A549 (cell line): ENCODE results near the gene MRPL55. TPM values are rescaled to one million over a fixed set of nuclear protein-coding genes. Genes with fewer than 3 reads are reported as not detected.

Experiments
- ATAC-seq, 2 experiments: fragments of 200-7000 bp in 1 of 2; fragments of >200 bp in 1 of 2; cut with Nextera tagmentation in 1 of 2; cut with Tn5 transposase in 1 of 2; 3 replicates each; pipeline versions ENCODE4 v1.8.0 to v1.9.1; 2018 to 2020; ENCODE audit warnings: mild to moderate bottlenecking in 1 of 2, moderate library complexity in 1 of 2
- CTCF ChIA-PET: fragments of 300-600 bp; sonication (Branson Sonifier 250); formaldehyde crosslinking; extraction: SDS; loops from one replicate; lab custom pipeline; 2021; ENCODE audit warnings: antibody characterized with exemption, inconsistent platforms; lab: Yijun Ruan, JAX
- POLR2A ChIA-PET: fragments of 350-600 bp; formaldehyde crosslinking; extraction: SDS; loops from one replicate; lab custom pipeline; 2021; ENCODE audit warnings: antibody characterized with exemption, inconsistent platforms; lab: Yijun Ruan, JAX
- DNase-seq, 2 experiments: peaks; one replicate each; pipeline versions ENCODE4 v3.0.0 to v3.0.0-alpha.2; 2011 to 2016; ENCODE audit warnings: low read depth in 1 of 2, low spot score in 1 of 2
- FAIRE-seq: peaks from 2 replicates; lab custom pipeline; 2011; peaks lifted over from hg19 to GRCh38; lab: Jason Lieb, UNC
- H3K27ac ChIP-seq, 2 experiments: fragments of >200 bp; sonication (Bioruptor Twin); formaldehyde crosslinking; 3 replicates each; pipeline ENCODE4 v1.5.1; 2016 to 2017
- H3K4me1 ChIP-seq: fragments of >200 bp; sonication (Bioruptor Twin); formaldehyde crosslinking; 3 replicates; pipeline ENCODE4 v1.6.1; 2016
- H3K4me2 ChIP-seq: fragments of >200 bp; sonication (Bioruptor Twin); formaldehyde crosslinking; 3 replicates; pipeline ENCODE4 v1.6.1; 2016
- H3K4me3 ChIP-seq: fragments of >200 bp; sonication (Bioruptor Twin); formaldehyde crosslinking; 3 replicates; pipeline ENCODE4 v1.5.1; 2016
- H3K9me3 ChIP-seq: fragments of >200 bp; sonication (Bioruptor Twin); formaldehyde crosslinking; 3 replicates; pipeline ENCODE4 v1.6.1; 2016
- BHLHE40 ChIP-seq: IDR thresholded peaks from 2 replicates; pipeline ENCODE4 v1.6.1; 2012; ENCODE audit warnings: low read depth, low read length, inconsistent platforms
- CBX8 ChIP-seq: fragments of 200-600 bp; sonication (generic); IDR thresholded peaks from 2 replicates; pipeline ENCODE4 v1.6.1; 2016
- CEBPB ChIP-seq, 2 experiments: fragments of >200 bp in 1 of 2; sonication (Bioruptor Twin) in 1 of 2; formaldehyde crosslinking in 1 of 2; IDR thresholded peaks; 2 replicates each; pipeline ENCODE4 v1.6.1; 2012 to 2016
- CHD2 ChIP-seq: fragments of 150-350 bp; IDR thresholded peaks from 2 replicates; pipeline ENCODE4 v1.6.1; 2014; ENCODE audit warnings: low read length; ENCODE audit not compliant: partially characterized antibody
- CHD4 ChIP-seq: fragments of 200-600 bp; sonication (generic); IDR thresholded peaks from 2 replicates; pipeline ENCODE4 v1.6.1; 2016; ENCODE audit warnings: antibody characterized with exemption, mild to moderate bottlenecking, borderline replicate concordance
- CTCF ChIP-seq: fragments of >200 bp; sonication (Bioruptor Twin); formaldehyde crosslinking; IDR thresholded peaks from 3 replicates; pipeline ENCODE4 v1.5.1; 2016
- ELK1 ChIP-seq: fragments of 150-350 bp; IDR thresholded peaks from 2 replicates; pipeline ENCODE4 v1.6.1; 2014; ENCODE audit warnings: low read depth, mild to moderate bottlenecking, low read length
- HEYL ChIP-seq: fragments of 250-450 bp; sonication (Bioruptor Pico); IDR thresholded peaks from 2 replicates; pipeline ENCODE4 v1.8.0; 2021; ENCODE audit warnings: mild to moderate bottlenecking, moderate library complexity
- MAX ChIP-seq: IDR thresholded peaks from 2 replicates; pipeline ENCODE4 v1.6.1; 2012
- MAZ ChIP-seq: fragments of 150-350 bp; IDR thresholded peaks from 2 replicates; pipeline ENCODE4 v1.6.1; 2014; ENCODE audit warnings: antibody characterized with exemption, low read depth, low read length, borderline replicate concordance
- MYC ChIP-seq: IDR thresholded peaks from 2 replicates; pipeline ENCODE4 v1.6.1; 2012; ENCODE audit warnings: mild to moderate bottlenecking, inconsistent platforms, low read length, improper control_type of control experiment, borderline replicate concordance
- NR3C1 ChIP-seq: fragments of >200 bp; sonication (Bioruptor Twin); formaldehyde crosslinking; IDR thresholded peaks from 3 replicates; pipeline ENCODE4 v1.6.1; 2017
- POLR2AphosphoS2 ChIP-seq: conservative IDR thresholded peaks from 2 replicates; pipeline ENCODE4 v1.6.1; 2012; ENCODE audit warnings: low read length, improper control_type of control experiment, inconsistent platforms
- RARB ChIP-seq: fragments of 250-450 bp; sonication (Bioruptor Pico); IDR thresholded peaks from 2 replicates; pipeline ENCODE4 v1.8.0; 2021; ENCODE audit warnings: mild to moderate bottlenecking, moderate library complexity
- SREBF2 ChIP-seq: fragments of 450-650 bp; IDR thresholded peaks from 2 replicates; pipeline ENCODE4 v1.6.1; 2014; ENCODE audit warnings: mild to moderate bottlenecking, moderate library complexity
- USF2 ChIP-seq: fragments of 450-650 bp; IDR thresholded peaks from 2 replicates; pipeline ENCODE4 v1.6.1; 2014; ENCODE audit warnings: antibody characterized with exemption
- WGBS: methylation state at CpG from one replicate; pipeline ENCODE4 v1.1.6; 2017; ENCODE audit errors: missing lambda C conversion rate; 5-methylcytosine and 5-hydroxymethylcytosine counted together
- polyA plus RNA-seq, 4 experiments: library from polyadenylated mRNA; depleted of rRNA in 3 of 4; stranded (reverse); fragments of >200 nt; fragmentation: RNase III in 1 of 4; extraction: RNeasy Plus Mini Kit Qiagen cat#74134 plus additional on column Dnase treatment in 1 of 4; gene quantifications; 2 replicates in 3 of 4; 3 replicates in 1 of 4; pipeline ENCODE4 v1.2.3, GENCODE V29; 2011 to 2017

The MRPL55 gene
- polyA plus RNA-seq, 2 of the 4 experiments (the other 2 are of a cell fraction) = 54.2 to 80.0 TPM

DNA sequence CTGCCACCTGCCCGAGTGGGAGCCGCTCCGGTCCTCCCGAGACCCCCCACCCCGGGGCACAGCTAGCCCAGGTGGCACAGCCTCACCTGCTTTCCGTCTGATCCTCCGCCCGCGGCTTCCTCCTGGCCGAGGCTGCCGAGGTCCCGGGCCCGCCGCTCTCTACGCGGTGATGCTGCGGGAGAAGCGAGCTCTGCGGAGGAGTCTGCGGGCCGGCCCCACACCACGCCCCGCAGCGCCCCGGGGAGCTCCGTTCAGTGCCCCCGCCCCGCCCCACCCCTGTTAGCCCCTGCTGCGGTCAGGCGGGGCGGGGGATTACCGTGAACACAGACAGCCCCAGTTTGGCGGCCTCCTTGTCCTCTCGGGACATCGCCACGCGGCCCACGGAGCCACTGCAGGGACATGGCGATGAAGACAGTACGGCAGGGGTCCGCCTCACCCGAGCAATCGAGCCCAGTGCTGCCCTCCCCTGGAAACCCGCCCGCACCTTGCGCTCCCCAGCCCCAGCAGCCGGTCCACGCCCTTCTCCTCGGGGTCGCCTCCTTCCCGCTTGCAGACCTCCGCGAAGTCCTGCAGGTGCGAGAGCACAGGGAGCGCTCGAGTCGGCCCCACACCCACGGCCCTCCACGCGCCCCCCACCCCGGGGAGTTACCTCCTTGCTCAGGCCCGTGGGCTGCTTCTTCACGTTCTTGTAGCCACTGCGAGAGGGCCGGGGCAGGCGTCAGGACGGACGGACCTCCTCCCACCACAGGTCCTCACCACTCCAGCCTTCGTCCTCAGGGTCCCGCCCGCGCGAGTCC is 6.9 kb downstream of the MRPL55 start:
- ChIA-PET POLR2A (interaction anchor here (0.8 kb wide), 1 partner anchor 20 kb away, joined by 3 read pairs; the partner anchor contains the start of gene ARF1), CTCF (interaction anchor here (0.9 to 1.2 kb wide), 4 partner anchors 10 to 103 kb away, joined by 3 to 6 read pairs (median 4); no protein-coding TSS in a partner anchor)
- H3K4me3 ChIP-seq = peak overlapping the region; percentile 93
- H3K27ac ChIP-seq = peak overlapping the region; percentile 85 to 91
- peak; percentile 44 to 69 for ATAC-seq
- peak overlapping the region; percentile 84 for H3K4me2 ChIP-seq
- no peaks in the 10 kb centered on the region for H3K9me3 ChIP-seq
- no peak for FAIRE-seq
- H3K4me1 ChIP-seq = peaks cover 10% of the 10 kb centered on the region; the same call in 2 of the 3 replicates
- 5% methylated on average over 11 of the region's 73 CpGs for WGBS
- DNase-seq = peak; percentile 55 to 76
- no peak for TF ChIP-seq CBX8
- no peak for TF ChIP-seq MAZ
- TF ChIP-seq USF2 = no peak
- TF ChIP-seq CHD2 = no peak
- peak; percentile 8; the same call in 1 of the 3 replicates for TF ChIP-seq CTCF
- no peak for TF ChIP-seq POLR2AphosphoS2
- TF ChIP-seq MYC = no peak
- TF ChIP-seq SREBF2 = no peak
- no peak for TF ChIP-seq HEYL (CRISPR knock-in tag)
- no peak for TF ChIP-seq CEBPB (IDR thresholded peaks at IDR 0.05)
- TF ChIP-seq NR3C1 = no peak
- TF ChIP-seq CHD4 = no peak
- TF ChIP-seq ELK1 = no peak
- TF ChIP-seq MAX = 0 out of 2 replicates have a peak, but pooled peaks have one; percentile 4
- no peak for TF ChIP-seq BHLHE40
- TF ChIP-seq RARB = no peak
- TF ChIP-seq, all 56 proteins: peak for 2

DNA sequence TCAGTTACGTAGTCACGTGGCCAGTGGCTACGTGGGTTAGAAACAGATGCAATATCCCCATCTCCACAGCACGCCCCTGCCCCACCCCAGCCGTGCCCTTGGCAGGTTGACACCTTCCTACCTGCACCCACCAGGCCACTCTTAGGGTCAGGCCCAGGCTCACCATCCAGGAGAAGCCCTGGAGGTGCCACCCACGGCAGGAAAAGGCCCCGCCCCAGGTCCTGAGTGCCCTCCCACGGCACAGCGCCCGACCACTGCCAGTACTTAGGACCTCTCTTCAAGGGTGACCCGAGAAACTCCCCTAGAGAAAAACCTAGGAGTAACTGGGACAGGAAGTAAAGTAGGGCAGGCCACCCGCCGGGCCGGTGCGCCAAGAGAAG is 7.5 kb downstream of the MRPL55 start:
- no peak for FAIRE-seq
- ChIA-PET CTCF (interaction anchor here (0.9 to 1.2 kb wide), 4 partner anchors 9 to 102 kb away, joined by 3 to 6 read pairs (median 4); no protein-coding TSS in a partner anchor), POLR2A (interaction anchor here (0.8 kb wide), 1 partner anchor 20 kb away, joined by 3 read pairs; the partner anchor contains the start of gene ARF1)
- peak in 1 of 2 experiments; percentile 1; a peak in 2 of 6 replicates for ATAC-seq
- Histone ChIP-seq H3K4me3 (peak overlapping the region; percentile 93), H3K4me2 (peak overlapping the region; percentile 84), H3K4me1 (peaks cover 10% of the 10 kb centered on the region; the same call in 2 of the 3 replicates), H3K9me3 (no peaks in the 10 kb centered on the region), H3K27ac (peak overlapping the region; percentile 85 to 91; a peak in 4 of 6 replicates)
- DNase-seq = no peak
- 60% methylated on average over 15 of the region's 15 CpGs for WGBS
- TF ChIP-seq CHD2 = no peak
- 0 out of 2 replicates have a peak, but pooled peaks have one; percentile 3 for TF ChIP-seq MAX
